Measurements from ENCODE around the gene EXO1. TPM values are rescaled to one million over a fixed set of nuclear protein-coding genes. Genes with fewer than 3 reads are reported as not detected.
"Not testable (repeated sequence)": the region's sequence is repeated elsewhere in the genome, so short reads cannot be mapped to it uniquely, and the experiment has no call there.

Gene EXO1
- total RNA-seq (2014; rRNA removed; shearing (Covaris generic)) = 56.1 and 71.4 TPM in 2 replicates

- DNase-seq (ENCODE audit: low spot score) = peak; percentile 95
Measured at GRCh38 chr1:241847796-241848685, at the start of gene EXO1. Gene EXO1, plus strand, starts transcription at chr1:241848204. Its CDS starts 2,222 bp downstream, at chr1:241850426.

DNA sequence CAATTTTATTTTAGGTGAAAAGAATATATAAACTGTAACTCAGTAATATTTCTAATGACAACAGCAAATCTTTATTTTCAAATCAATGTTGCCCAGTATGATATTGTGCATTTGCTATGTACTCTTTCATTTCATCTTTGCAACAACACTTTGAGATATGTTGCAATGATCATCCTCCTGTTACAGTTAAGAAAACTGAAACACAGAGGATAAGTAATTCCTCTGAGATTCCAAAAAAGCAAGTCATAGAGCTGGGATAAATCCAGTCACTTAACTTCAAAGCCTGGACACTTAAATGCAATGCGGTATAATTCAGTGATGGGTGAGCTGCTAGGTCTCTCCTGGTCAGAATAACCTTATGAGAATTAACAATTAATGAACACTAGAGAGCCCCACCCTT is 48.6 kb upstream of the EXO1 start:
- no peak for DNase-seq (ENCODE audit: low spot score)

DNA sequence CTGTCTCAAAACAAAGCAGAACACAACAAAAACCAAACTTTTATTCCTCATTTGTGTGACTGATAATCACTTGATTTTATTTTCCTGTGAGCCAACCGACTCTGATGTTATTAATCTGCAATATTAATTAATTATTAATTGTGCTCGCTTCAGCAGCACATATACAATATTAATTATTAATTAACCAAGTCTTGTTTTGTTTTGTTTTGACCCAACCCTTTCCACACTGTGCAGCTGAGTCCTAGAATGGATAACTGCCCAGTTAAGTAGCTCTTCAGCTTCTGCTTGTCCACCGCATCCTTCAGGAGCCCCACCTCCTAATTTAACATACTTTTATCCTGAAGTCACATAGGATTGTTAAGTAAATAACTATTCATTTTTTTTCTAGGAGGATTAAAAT is 47.4 kb upstream of the EXO1 start:
- DNase-seq (ENCODE audit: low spot score) = no peak

- DNase-seq (ENCODE audit: low spot score) = no peak
Measured at GRCh38 chr1:241802863-241803262, 45.1 kb upstream of the EXO1 start.

- DNase-seq (ENCODE audit: low spot score) = not testable (repeated sequence)
Measured at GRCh38 chr1:241804706-241805105, 43.3 kb upstream of the EXO1 start.

- DNase-seq (ENCODE audit: low spot score) = no peak
Measured at GRCh38 chr1:241808265-241808664, 39.7 kb upstream of the EXO1 start.

GRCh38 chr1:241810769-241811405 is 37.1 kb upstream of the EXO1 start:
- DNase-seq (ENCODE audit: low spot score) = no peak

DNA sequence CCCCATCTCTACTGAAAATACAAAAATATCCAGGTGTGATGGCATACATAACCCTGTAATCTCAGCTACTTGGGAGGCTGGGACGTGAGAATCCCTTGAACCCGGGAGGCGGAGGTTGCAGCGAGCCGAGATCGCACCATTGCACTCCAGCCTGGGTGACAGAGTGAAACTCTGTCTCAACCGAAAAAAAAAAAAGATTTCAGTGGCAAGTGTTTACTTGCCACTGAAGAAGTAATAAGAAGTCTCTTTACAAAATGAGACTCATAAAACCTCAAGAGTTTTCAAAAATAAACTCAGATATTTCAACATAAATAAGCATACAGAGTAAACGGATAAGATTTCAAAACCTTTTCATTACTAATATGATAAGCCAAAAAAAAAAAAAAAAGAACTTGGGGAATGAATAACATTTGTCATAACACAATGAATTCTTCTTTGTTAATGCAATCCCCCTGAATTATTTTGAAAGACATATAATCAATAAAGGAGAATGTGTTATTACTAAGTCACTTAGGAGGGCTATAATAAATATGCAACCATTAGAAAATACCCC is 34.2 kb upstream of the EXO1 start:
- DNase-seq (ENCODE audit: low spot score) = no peak

- no peak for DNase-seq (ENCODE audit: low spot score)
Measured at GRCh38 chr1:241816008-241816407, 32.0 kb upstream of the EXO1 start.

DNA sequence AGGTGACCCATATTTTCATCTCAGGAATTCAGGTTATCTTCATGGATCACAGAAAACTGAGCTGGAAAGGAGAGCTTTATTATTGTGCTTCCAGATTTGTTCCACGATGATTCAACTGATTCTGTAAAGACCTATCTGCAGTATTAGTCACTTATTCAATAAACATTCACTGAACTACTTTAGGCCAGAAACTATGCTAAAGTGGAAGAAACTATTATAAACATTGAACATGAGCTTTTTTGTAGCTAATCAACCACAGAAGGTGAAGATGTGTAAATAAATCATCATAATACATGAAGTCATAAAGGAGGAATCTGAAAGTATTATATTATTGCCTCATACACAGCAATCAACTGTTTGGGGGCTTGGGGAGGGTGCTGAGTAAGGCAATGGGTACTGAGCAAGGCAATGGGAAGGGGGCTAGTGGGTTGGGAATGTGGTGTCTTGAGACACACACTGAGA is 30.6 kb upstream of the EXO1 start:
- DNase-seq (ENCODE audit: low spot score) = no peak

- DNase-seq (ENCODE audit: low spot score) = no peak
Measured at GRCh38 chr1:241817956-241818612, 29.9 kb upstream of the EXO1 start.

DNA sequence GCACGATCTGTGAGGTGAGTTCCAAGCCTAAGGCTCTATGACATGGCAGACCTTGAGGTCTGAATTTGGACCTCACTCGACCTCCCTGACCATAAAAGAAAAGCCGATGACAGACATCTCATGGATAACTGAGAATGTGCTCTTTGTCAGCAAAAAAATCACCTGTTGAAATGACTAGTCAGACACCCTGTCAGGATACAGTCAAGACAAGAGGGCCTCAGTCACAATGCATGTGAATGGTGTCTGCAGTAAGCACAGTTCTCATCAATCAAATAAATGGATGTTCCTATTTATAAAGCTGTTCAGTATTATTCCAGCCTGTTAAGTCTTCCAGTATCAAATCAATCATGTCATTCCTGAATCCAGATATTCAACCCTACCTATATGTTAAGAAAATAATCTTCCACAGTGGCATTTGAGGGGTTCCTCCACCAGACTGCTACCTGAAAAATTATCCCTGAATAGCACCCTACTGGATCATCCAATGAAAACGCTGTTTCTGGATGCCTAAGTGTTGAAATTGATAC is 28.6 kb upstream of the EXO1 start:
- no peak for DNase-seq (ENCODE audit: low spot score)

DNA sequence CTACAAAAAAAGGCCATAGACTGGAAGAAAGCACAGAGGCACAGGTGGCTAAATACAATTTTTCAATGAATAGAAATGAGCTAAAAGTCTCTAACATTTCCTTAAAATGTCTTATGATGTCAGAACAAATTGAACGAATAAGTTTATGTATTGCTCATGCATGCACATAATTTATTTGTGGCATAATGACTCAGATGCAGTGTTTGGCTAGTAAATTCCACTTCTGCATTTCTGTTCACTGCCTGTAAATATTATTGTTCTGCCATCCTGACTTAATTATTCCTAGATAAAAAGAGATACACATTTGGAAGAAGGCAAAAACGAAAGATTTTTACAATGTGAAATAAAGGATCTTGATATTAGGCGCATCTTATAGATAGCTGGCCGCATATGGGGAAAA is 26.6 kb upstream of the EXO1 start:
- peak; percentile 45 for DNase-seq (ENCODE audit: low spot score)

DNA sequence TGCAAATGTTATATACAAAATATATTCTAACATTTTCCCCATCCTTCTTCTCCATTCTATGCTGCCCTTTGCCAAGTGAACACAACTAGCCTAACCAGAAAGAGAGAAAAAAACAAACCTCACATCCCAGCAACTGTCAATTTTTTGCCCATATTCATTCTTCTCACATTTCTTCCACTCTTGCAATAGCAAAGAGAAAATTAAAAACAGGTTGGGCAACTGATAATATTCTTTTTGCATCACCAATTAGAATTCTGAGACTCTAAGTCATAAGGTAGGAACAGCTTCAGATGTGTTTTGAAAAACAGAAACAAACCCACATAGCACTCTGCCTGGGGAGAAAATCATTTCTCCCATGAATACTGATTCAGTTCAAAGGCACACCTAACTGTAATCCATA is 25.2 kb upstream of the EXO1 start:
- DNase-seq (ENCODE audit: low spot score) = no peak

DNA sequence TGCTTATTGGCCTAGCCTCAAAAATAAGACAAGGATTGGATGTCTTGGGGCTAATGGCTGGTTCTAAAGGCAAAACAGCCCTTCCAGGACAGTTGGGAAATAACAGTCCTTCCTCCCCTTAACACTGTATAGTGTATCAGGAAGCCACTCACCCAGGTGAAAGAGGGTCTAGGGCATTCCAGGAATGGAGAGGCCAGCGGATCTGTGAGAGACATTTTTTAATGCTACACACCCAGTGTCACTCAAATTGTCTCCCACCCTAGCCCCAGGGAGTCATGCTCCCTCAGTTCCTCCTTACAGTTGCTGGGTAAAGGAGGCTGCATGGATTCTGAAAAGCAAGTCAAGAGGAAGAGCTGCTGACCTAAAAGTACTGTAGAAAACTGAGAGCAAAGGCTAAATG is 24.1 kb upstream of the EXO1 start:
- no peak for DNase-seq (ENCODE audit: low spot score)

GRCh38 chr1:241825581-241825980 is 22.4 kb upstream of the EXO1 start:
- no peak for DNase-seq (ENCODE audit: low spot score)

DNA sequence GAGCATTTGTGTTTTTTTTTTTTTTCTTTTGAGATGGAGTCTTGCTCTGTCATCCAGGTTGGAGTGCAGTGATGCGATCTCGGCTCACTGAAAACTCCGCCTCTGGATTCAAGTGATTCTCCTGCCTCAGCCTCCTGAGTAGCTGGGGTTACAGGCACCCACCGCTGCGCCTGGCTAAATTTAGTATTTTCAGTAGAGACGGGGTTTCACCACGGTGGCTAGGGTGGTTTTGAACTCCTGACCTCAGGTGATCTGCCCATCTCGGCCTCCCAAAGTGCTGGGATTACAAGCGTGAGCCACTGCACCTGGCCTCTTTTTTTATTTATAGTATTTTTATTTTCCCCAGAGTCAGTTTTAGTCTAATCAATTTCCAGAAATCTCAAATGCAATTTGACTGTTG is 21.4 kb upstream of the EXO1 start:
- DNase-seq (ENCODE audit: low spot score) = not testable (repeated sequence)

DNA sequence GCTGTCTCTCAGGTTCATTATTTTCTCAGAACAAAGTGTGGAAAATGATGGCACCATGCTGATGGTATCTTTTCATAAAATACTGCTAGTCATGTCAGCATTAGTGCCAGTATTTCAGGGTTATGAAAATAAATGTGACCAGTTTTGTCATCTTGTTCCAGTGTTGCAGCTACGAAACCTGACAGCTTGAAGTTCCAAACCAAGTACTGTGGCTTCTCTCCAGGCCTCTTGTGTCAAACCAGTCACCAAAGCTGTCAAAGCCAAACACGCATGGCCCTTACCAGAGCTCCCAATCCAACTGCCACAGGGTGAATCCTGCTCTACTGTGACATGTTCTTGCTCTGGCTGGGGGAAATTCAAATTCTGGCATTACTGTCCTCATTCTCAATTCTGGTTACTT is 20.7 kb upstream of the EXO1 start:
- DNase-seq (ENCODE audit: low spot score) = no peak

- DNase-seq (ENCODE audit: low spot score) = peak; percentile 44
Measured at GRCh38 chr1:241828463-241829021, 19.5 kb upstream of the EXO1 start.

DNA sequence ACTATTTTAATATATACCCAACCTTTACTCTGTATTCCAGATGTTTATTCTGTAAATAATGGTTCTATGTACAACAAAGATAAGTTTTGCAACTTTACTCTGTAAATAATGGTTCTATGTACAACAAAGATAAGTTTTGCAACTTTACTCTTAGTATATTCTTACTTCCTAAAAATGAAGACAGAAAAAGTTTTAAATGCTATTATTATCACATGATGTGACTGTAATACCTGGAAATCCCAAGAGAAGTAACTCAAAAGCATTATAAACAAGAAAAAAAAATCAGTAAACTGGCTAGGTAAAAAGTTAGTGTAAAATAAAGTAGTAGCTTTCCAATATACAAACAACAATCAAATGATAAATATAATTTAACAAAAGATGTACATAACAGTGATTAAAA is 18.5 kb upstream of the EXO1 start:
- DNase-seq (ENCODE audit: low spot score) = no peak

GRCh38 chr1:241834733-241835377 is 13.1 kb upstream of the EXO1 start:
- peak; percentile 62 for DNase-seq (ENCODE audit: low spot score)
